GM18505 (cell line): ENCODE results near the gene THUMPD1.
"Not testable (repeated sequence)": the region's sequence is repeated elsewhere in the genome, so short reads cannot be mapped to it uniquely, and the experiment has no call there.

ENCODE experiments used
- ATAC-seq: cut with Tn5 transposase; IDR thresholded peaks from one replicate; pipeline ENCODE4 v1.9.1; 2021; ENCODE audit not compliant: unreplicated experiment
- POLR2A ChIP-seq: IDR thresholded peaks from 4 replicates; pipeline ENCODE4 v1.6.1; 2011; ENCODE audit warnings: borderline replicate concordance; ENCODE audit not compliant: insufficient read depth, insufficient read length; ENCODE audit errors: extremely low read depth

Gene THUMPD1

GRCh38 chr16:20704281-20704680, 37.3 kb downstream of the THUMPD1 start:
- no peak for ATAC-seq
- no peak for TF ChIP-seq POLR2A

GRCh38 chr16:20701692-20702091, 39.9 kb downstream of the THUMPD1 start:
- ATAC-seq, result not testable (repeated sequence)

- no peak for ATAC-seq
- no peak for TF ChIP-seq POLR2A
Observed at GRCh38 chr16:20696618-20697017, 45.0 kb downstream of the THUMPD1 start.

GRCh38 chr16:20695024-20695423, 46.6 kb downstream of the THUMPD1 start:
- TF ChIP-seq POLR2A, result no peak
- no peak for ATAC-seq

- not testable (repeated sequence) for ATAC-seq
Observed at GRCh38 chr16:20694096-20694495, 47.5 kb downstream of the THUMPD1 start.

GRCh38 chr16:20689668-20690067, 52.0 kb downstream of the THUMPD1 start:
- no peak for TF ChIP-seq POLR2A
- ATAC-seq, result no peak

- ATAC-seq, result no peak
- no peak for TF ChIP-seq POLR2A
Observed at GRCh38 chr16:20683812-20684211, 57.8 kb downstream of the THUMPD1 start.
